Gastrocnemius medialis (tissue), 4 donors: ENCODE measurements around the gene NADSYN1. TPM values are rescaled to one million over a fixed set of nuclear protein-coding genes. Genes with fewer than 3 reads are reported as not detected.
A peak's percentile ranks its signal among the peaks of the same experiment; 100 is the strongest.

Experiments
- ATAC-seq, 2 donors: fragments of 150-250 bp; one replicate each; pipeline ENCODE4 v1.9.1; 2016
- DNase-seq, 2 donors: peaks; one replicate each; pipeline ENCODE4 v3.0.0-alpha.2; 2019
- H3K27ac ChIP-seq, 4 donors: fragments of 200-600 bp; sonication (generic); 1 replicate in 1 of 4; 2 replicates in 3 of 4; pipeline ENCODE4 v1.5.1; 2016 to 2018; ENCODE audit warnings: mild to moderate bottlenecking in 2 of 4, moderate library complexity in 1 of 4
- H3K27me3 ChIP-seq, 3 donors: fragments of 200-600 bp; sonication (generic) in 2 of 3; 1 replicate in 1 of 3; 2 replicates in 2 of 3; pipeline versions ENCODE4 v1.5.1 to v1.6.0; 2016 to 2019; ENCODE audit warnings: mild to moderate bottlenecking in 1 of 3, moderate library complexity in 1 of 3
- H3K36me3 ChIP-seq, 2 donors: fragments of 200-600 bp; sonication (generic) in 1 of 2; one replicate each; pipeline ENCODE4 v1.5.1; 2017 to 2018
- H3K4me1 ChIP-seq, 2 donors: fragments of 200-600 bp; sonication (generic) in 1 of 2; one replicate each; pipeline ENCODE4 v1.5.1; 2016 to 2017; ENCODE audit warnings: mild to moderate bottlenecking in 2 of 2
- H3K4me3 ChIP-seq, 4 donors: fragments of 200-600 bp; sonication (generic) in 3 of 4; 1 replicate in 1 of 4; 2 replicates in 3 of 4; pipeline ENCODE4 v1.5.1; 2016 to 2019; ENCODE audit warnings: mild to moderate bottlenecking in 2 of 4
- H3K9me3 ChIP-seq, 3 donors: fragments of 200-600 bp; sonication (generic) in 2 of 3; 1 replicate in 1 of 3; 2 replicates in 2 of 3; pipeline ENCODE4 v1.5.1; 2016 to 2019
- POLR2A ChIP-seq, 2 donors: fragments of 450-650 bp; IDR thresholded peaks; one replicate each; pipeline ENCODE4 v1.6.1; 2017; ENCODE audit warnings: antibody characterized with exemption in 2 of 2, mild to moderate bottlenecking in 2 of 2, moderate library complexity in 2 of 2
- in situ Hi-C, 4 donors: fragments of 200-750 bp; cut with MboI; loops; one replicate each; pipeline versions ENCODE4 v1.15.0 to v1.8.0; 2017; ENCODE audit warnings: low sequenced_read_pairs in 4 of 4
- intact Hi-C: fragments of 100-400 bp; cut with DNase I; formaldehyde crosslinking; loops from one replicate; pipeline ENCODE4 v1.15.1; 2023; ENCODE audit warnings: low total_unique reads
- total RNA-seq, 4 donors: library from RNA; depleted of rRNA; stranded (reverse); fragments of >200 nt; gene quantifications; one replicate each; pipeline versions ENCODE4 v1.1.0 to v1.2.3, GENCODE V29; 2016
- TF ChIP-seq, protein P1 (sequence below), 5 experiments: fragments of 450-650 bp in 3 of 5; fragments of 200-600 bp in 2 of 5; sonication (generic) in 2 of 5; IDR thresholded peaks in 4 of 5; conservative IDR thresholded peaks in 1 of 5; 1 replicate in 4 of 5; 2 replicates in 1 of 5; pipeline ENCODE4 v1.5.1; 2016 to 2019; ENCODE audit warnings: antibody characterized with exemption in 5 of 5, mild to moderate bottlenecking in 3 of 5, moderate library complexity in 3 of 5

The NADSYN1 gene
- total RNA-seq, 4 donors from 2014 or later: 10.5 to 27.1 (median 16.0) TPM

DNA sequence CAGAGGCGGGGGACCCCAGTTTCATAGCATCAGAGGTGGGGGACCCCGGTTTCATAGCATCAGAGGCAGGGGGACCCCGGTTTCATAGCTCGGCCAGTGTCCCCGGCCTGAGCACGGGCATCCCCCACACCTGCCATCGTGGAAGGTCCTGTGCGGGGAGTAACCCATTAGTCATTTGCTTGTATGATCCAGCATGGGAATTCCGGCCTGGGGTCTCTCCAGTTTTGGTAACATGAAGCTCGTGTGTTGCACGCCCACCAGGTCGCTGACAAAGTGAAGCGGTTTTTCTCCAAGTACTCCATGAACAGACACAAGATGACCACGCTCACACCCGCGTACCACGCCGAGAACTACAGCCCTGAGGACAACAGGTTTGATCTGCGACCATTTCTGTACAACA lies 45.1 kb downstream of the NADSYN1 start:
- peaks cover 0 to 47% of the 10 kb centered on the region in 2 donors for H3K36me3 ChIP-seq
- DNase-seq: no peak
- in situ Hi-C loops (no loop called here), intact Hi-C loops (loop anchor here (5.0 kb wide), 1 partner anchor 46 kb away; the partner anchor contains the start of gene NADSYN1)
- no peak overlapping the region for H3K27ac ChIP-seq
- no peak for TF ChIP-seq POLR2A (IDR thresholded peaks at IDR 0.05)
- TF ChIP-seq, protein P1, sequence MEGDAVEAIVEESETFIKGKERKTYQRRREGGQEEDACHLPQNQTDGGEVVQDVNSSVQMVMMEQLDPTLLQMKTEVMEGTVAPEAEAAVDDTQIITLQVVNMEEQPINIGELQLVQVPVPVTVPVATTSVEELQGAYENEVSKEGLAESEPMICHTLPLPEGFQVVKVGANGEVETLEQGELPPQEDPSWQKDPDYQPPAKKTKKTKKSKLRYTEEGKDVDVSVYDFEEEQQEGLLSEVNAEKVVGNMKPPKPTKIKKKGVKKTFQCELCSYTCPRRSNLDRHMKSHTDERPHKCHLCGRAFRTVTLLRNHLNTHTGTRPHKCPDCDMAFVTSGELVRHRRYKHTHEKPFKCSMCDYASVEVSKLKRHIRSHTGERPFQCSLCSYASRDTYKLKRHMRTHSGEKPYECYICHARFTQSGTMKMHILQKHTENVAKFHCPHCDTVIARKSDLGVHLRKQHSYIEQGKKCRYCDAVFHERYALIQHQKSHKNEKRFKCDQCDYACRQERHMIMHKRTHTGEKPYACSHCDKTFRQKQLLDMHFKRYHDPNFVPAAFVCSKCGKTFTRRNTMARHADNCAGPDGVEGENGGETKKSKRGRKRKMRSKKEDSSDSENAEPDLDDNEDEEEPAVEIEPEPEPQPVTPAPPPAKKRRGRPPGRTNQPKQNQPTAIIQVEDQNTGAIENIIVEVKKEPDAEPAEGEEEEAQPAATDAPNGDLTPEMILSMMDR (IDR thresholded peaks at IDR 0.05 in 4 of 5, conservative IDR thresholded peaks at IDR 0.05 in 1 of 5): no peak
- H3K4me3 ChIP-seq: no peak overlapping the region
- H3K9me3 ChIP-seq: no peaks in the 10 kb centered on the region
- H3K4me1 ChIP-seq: peaks cover 0 to 14% of the 10 kb centered on the region in 2 donors
- ATAC-seq: no peak
- no peaks in the 10 kb centered on the region for H3K27me3 ChIP-seq

DNA sequence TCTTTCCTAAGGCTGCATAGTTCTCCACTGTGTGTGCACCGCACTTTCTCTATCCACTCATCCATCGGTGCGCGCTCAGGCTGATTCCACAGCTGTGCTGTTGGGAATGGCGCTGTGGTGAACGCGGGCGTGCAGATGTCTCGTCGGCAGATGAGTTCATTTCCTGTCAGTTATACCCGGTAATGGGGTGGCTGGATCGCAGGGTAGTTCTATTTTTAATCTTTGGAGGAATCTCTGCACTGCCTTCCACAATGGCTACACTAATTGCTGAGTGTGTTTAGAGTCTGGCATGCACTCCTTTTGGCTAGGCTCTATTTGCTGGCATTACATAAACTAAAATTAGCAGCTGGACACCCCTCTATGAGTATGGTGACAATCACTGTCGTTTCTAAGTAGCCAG lies 46.1 kb downstream of the NADSYN1 start:
- Histone ChIP-seq H3K4me1 (peaks cover 0 to 14% of the 10 kb centered on the region in 2 donors), H3K27ac (peak overlapping the region; percentile 58 to 81 (median 75)), H3K4me3 (peak overlapping the region in 3 of 4 donors; percentile 3 to 17 (median 5)), H3K9me3 (no peaks in the 10 kb centered on the region), H3K36me3 (peaks cover 0 to 47% of the 10 kb centered on the region in 2 donors), H3K27me3 (no peaks in the 10 kb centered on the region)
- in situ Hi-C loops (no loop called here), intact Hi-C loops (loop anchor here (5.0 kb wide), 1 partner anchor 47 kb away; the partner anchor contains the start of gene NADSYN1)
- ATAC-seq (peak; percentile 81 to 90), DNase-seq (peak; percentile 9 to 34)
- TF ChIP-seq, protein P1 (IDR thresholded peaks at IDR 0.05 in 4 of 5, conservative IDR thresholded peaks at IDR 0.05 in 1 of 5): no peak
- TF ChIP-seq POLR2A (IDR thresholded peaks at IDR 0.05): no peak

DNA sequence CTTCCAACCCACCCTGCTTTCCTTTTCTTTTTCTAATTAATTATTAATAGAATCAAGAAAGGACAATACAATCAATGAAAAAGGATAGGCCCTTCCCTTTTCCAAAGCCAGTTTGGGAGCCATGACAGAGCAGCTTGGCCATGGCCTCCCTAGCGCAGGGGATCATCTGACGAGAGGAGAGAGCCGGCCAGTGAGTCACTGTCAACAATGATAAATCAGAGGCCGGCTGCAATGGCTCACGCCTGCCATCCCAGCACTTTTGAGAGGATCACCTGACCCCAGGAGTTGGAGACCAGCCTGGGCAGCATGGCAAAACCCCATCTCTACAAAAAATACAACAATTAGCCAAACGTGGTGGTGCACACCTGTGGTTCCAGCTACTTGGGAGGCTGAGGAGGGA lies 46.5 kb downstream of the NADSYN1 start:
- TF ChIP-seq, protein P1 (IDR thresholded peaks at IDR 0.05 in 4 of 5, conservative IDR thresholded peaks at IDR 0.05 in 1 of 5): no peak
- no peak for TF ChIP-seq POLR2A (IDR thresholded peaks at IDR 0.05)
- H3K27me3 ChIP-seq: no peaks in the 10 kb centered on the region
- peaks cover 0 to 14% of the 10 kb centered on the region in 2 donors for H3K4me1 ChIP-seq
- DNase-seq (peak; percentile 41 to 60), ATAC-seq (peak; percentile 91 to 92)
- no peaks in the 10 kb centered on the region for H3K9me3 ChIP-seq
- intact Hi-C loops (loop anchor here (5.0 kb wide), 1 partner anchor 47 kb away; the partner anchor contains the start of gene NADSYN1), in situ Hi-C loops (no loop called here)
- H3K36me3 ChIP-seq: peaks cover 0 to 47% of the 10 kb centered on the region in 2 donors
- peak overlapping the region; percentile 58 to 81 (median 75) for H3K27ac ChIP-seq
- H3K4me3 ChIP-seq: peak overlapping the region in 1 of 4 donors; percentile 5

DNA sequence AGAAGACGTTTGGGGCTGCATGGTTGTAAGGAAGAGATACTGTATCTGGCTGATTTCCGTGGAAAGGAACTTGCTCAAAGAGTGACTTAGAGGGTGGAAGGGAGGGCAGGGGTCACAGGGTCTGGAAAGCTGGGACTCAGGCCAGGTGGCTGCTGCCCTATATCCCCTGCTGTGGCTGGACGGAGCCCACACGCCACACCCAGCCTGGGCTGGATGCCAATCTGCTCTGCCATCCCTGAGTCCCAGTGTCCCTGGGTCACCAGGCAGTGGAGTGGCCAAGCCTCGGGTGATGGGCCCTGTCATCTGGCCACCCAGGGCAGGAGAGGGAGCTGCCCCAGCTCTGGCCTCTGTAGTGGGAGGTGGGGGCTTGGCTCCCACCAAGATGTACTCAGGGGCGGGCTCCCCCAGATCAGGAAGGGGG lies 47.6 kb downstream of the NADSYN1 start:
- no peak for ATAC-seq
- peaks cover 0 to 37% of the 10 kb centered on the region in 2 donors for H3K36me3 ChIP-seq
- peak overlapping the region in 1 of 4 donors; percentile 76 for H3K27ac ChIP-seq
- peaks cover 0 to 14% of the 10 kb centered on the region in 2 donors for H3K4me1 ChIP-seq
- TF ChIP-seq, protein P1 (IDR thresholded peaks at IDR 0.05 in 4 of 5, conservative IDR thresholded peaks at IDR 0.05 in 1 of 5): no peak
- TF ChIP-seq POLR2A (IDR thresholded peaks at IDR 0.05): no peak
- intact Hi-C loops (no loop called here), in situ Hi-C loops (no loop called here)
- no peak for DNase-seq
- H3K9me3 ChIP-seq: no peaks in the 10 kb centered on the region
- H3K4me3 ChIP-seq: no peak overlapping the region
- H3K27me3 ChIP-seq: no peaks in the 10 kb centered on the region
